Prostate gland (tissue), 2 donors: ENCODE measurements around the gene KRT71.

Source experiments
- CTCF ChIP-seq, 4 experiments: fragments of 200-600 bp in 2 of 4; fragments of 450-650 bp in 2 of 4; sonication (generic) in 2 of 4; IDR thresholded peaks; 1 replicate in 3 of 4; 2 replicates in 1 of 4; pipeline ENCODE4 v1.5.1; 2016 to 2019; ENCODE audit warnings: antibody characterized with exemption in 4 of 4, mild to moderate bottlenecking in 2 of 4, moderate library complexity in 2 of 4
- POLR2A ChIP-seq: fragments of 450-650 bp; IDR thresholded peaks from one replicate; pipeline ENCODE4 v1.6.1; 2016; ENCODE audit warnings: antibody characterized with exemption, mild to moderate bottlenecking
- POLR2AphosphoS5 ChIP-seq: sonication (generic); formaldehyde crosslinking; IDR thresholded peaks from one replicate; pipeline ENCODE4 v1.6.1; 2017; ENCODE audit warnings: antibody characterized with exemption

DNA sequence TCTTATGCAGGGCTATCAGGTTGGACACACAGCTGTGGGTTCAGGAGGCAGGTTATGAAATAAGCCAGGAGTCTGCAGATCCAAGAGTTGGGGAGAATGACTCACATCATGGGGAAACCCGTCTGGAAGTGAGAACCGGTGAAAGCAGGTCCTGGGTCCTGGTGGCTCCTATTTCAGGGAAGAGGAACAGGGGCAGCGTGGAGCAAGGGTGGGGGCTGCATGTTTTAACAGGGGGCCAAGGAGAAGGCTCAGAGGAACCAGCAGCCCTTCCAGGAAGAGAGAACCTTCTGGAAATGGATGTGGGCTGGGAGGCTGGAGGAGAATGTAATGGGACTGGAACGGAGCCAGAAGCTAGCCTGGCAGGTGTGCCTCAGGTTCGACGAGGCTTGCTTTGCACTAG, 28.5 kb upstream of the KRT71 start:
- TF ChIP-seq CTCF (IDR thresholded peaks at IDR 0.05), result no peak
- TF ChIP-seq POLR2A, result no peak
- TF ChIP-seq POLR2AphosphoS5, result no peak
